ENCODE data around the gene USHBP1. TPM values are rescaled to one million over a fixed set of nuclear protein-coding genes. Genes with fewer than 3 reads are reported as not detected.

USHBP1 gene
- total and polyA plus RNA-seq, 2 of the 13 experiments (the other 11 are each of a cell fraction or from before 2014, with no cell fraction given) = 0.15 to 1.5 TPM

DNA sequence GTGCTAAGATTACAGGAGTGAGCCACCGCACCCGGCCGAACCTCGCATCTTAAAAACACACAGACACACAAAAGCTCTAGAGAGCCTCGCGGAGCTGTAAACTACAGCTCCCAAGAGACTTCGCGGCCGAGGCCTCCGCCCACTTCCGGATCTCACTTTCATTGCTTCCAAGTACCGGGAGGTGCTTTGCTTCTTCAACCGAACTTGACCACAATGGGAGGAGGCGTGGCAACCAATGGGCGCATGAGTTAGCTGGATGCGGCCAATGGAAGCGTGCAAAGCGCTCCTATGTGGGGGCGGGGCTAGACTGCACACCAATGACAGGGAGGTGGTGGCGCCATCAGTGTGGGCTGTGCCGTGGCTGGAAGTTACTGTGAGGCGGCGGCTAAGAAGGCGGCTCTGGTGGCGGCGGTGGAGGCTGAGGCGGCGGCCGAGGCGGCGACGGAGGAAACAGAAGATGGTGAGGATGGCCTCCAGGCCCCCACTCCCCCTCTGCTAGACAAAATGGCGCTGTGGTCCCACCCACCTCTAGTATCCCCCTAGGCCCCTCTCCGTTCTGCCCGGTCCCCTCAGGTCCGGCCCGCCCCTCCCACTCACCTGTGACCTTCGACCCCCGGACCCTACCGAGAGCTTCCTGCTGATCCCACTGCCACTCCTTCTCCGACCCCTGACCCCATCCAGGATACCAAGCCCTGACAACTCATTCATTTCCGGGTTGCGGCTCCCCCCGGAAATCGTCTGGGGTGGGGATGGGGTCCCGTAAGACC, 44.8 kb upstream of the USHBP1 start, which contains the start of gene DDA1 (continued):
- TF ChIP-seq, protein P1, sequence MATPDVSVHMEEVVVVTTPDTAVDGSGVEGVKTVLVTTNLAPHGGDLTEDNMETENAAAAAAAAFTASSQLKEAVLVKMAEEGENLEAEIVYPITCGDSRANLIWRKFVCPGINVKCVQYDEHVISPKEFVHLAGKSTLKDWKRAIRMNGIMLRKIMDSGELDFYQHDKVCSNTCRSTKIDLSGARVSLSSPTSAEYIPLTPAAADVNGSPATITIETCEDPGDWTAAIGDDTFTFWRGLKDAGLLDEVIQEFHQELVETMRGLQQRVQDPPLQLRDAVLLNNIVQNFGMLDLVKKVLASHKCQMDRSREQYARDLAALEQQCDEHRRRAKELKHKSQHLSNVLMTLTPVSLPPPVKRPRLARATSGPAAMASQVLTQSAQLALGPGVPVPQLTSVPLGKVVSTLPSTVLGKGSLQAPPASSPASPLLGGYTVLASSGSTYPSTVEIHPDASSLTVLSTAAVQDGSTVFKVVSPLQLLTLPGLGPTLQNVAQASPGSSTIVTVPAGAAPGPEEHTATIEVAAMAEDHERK (CRISPR knock-in tag; IDR thresholded peaks at IDR 0.05; ENCODE audit: low read depth) = no peak
- TF ChIP-seq, protein P2, sequence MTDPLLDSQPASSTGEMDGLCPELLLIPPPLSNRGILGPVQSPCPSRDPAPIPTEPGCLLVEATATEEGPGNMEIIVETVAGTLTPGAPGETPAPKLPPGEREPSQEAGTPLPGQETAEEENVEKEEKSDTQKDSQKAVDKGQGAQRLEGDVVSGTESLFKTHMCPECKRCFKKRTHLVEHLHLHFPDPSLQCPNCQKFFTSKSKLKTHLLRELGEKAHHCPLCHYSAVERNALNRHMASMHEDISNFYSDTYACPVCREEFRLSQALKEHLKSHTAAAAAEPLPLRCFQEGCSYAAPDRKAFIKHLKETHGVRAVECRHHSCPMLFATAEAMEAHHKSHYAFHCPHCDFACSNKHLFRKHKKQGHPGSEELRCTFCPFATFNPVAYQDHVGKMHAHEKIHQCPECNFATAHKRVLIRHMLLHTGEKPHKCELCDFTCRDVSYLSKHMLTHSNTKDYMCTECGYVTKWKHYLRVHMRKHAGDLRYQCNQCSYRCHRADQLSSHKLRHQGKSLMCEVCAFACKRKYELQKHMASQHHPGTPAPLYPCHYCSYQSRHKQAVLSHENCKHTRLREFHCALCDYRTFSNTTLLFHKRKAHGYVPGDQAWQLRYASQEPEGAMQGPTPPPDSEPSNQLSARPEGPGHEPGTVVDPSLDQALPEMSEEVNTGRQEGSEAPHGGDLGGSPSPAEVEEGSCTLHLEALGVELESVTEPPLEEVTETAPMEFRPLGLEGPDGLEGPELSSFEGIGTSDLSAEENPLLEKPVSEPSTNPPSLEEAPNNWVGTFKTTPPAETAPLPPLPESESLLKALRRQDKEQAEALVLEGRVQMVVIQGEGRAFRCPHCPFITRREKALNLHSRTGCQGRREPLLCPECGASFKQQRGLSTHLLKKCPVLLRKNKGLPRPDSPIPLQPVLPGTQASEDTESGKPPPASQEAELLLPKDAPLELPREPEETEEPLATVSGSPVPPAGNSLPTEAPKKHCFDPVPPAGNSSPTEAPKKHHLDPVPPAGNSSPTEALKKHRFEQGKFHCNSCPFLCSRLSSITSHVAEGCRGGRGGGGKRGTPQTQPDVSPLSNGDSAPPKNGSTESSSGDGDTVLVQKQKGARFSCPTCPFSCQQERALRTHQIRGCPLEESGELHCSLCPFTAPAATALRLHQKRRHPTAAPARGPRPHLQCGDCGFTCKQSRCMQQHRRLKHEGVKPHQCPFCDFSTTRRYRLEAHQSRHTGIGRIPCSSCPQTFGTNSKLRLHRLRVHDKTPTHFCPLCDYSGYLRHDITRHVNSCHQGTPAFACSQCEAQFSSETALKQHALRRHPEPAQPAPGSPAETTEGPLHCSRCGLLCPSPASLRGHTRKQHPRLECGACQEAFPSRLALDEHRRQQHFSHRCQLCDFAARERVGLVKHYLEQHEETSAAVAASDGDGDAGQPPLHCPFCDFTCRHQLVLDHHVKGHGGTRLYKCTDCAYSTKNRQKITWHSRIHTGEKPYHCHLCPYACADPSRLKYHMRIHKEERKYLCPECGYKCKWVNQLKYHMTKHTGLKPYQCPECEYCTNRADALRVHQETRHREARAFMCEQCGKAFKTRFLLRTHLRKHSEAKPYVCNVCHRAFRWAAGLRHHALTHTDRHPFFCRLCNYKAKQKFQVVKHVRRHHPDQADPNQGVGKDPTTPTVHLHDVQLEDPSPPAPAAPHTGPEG (CRISPR knock-in tag; IDR thresholded peaks at IDR 0.05) = peak; percentile 62; the same call in 1 of the 2 replicates
- TF ChIP-seq, protein P3, sequence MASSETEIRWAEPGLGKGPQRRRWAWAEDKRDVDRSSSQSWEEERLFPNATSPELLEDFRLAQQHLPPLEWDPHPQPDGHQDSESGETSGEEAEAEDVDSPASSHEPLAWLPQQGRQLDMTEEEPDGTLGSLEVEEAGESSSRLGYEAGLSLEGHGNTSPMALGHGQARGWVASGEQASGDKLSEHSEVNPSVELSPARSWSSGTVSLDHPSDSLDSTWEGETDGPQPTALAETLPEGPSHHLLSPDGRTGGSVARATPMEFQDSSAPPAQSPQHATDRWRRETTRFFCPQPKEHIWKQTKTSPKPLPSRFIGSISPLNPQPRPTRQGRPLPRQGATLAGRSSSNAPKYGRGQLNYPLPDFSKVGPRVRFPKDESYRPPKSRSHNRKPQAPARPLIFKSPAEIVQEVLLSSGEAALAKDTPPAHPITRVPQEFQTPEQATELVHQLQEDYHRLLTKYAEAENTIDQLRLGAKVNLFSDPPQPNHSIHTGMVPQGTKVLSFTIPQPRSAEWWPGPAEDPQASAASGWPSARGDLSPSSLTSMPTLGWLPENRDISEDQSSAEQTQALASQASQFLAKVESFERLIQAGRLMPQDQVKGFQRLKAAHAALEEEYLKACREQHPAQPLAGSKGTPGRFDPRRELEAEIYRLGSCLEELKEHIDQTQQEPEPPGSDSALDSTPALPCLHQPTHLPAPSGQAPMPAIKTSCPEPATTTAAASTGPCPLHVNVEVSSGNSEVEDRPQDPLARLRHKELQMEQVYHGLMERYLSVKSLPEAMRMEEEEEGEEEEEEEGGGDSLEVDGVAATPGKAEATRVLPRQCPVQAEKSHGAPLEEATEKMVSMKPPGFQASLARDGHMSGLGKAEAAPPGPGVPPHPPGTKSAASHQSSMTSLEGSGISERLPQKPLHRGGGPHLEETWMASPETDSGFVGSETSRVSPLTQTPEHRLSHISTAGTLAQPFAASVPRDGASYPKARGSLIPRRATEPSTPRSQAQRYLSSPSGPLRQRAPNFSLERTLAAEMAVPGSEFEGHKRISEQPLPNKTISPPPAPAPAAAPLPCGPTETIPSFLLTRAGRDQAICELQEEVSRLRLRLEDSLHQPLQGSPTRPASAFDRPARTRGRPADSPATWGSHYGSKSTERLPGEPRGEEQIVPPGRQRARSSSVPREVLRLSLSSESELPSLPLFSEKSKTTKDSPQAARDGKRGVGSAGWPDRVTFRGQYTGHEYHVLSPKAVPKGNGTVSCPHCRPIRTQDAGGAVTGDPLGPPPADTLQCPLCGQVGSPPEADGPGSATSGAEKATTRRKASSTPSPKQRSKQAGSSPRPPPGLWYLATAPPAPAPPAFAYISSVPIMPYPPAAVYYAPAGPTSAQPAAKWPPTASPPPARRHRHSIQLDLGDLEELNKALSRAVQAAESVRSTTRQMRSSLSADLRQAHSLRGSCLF (CRISPR knock-in tag; IDR thresholded peaks at IDR 0.05; ENCODE audit: borderline replicate concordance) = no peak
- TF ChIP-seq, protein P4, sequence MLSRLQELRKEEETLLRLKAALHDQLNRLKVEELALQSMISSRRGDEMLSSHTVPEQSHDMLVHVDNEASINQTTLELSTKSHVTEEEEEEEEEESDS (CRISPR knock-in tag; IDR thresholded peaks at IDR 0.05; ENCODE audit: borderline replicate concordance) = no peak
- TF ChIP-seq ZNF331 (CRISPR knock-in tag; IDR thresholded peaks at IDR 0.05) (no peak; the same call in 1 of the 2 replicates), GABPA (IDR thresholded peaks at IDR 0.05; ENCODE audit: low read depth, low read length) (peak; percentile 80), GABPA (CRISPR knock-in tag; IDR thresholded peaks at IDR 0.05; ENCODE audit: low read depth) (peak; percentile 94), ZNF674 (CRISPR knock-in tag; IDR thresholded peaks at IDR 0.05; ENCODE audit: low read depth) (no peak), ZNF556 (CRISPR knock-in tag; IDR thresholded peaks at IDR 0.05; ENCODE audit: borderline replicate concordance) (no peak), ZNF510 (CRISPR knock-in tag; IDR thresholded peaks at IDR 0.05; ENCODE audit: low read depth) (no peak), ZNF598 (CRISPR knock-in tag; IDR thresholded peaks at IDR 0.05; ENCODE audit: borderline replicate concordance) (no peak)
- TF ChIP-seq, protein P5, sequence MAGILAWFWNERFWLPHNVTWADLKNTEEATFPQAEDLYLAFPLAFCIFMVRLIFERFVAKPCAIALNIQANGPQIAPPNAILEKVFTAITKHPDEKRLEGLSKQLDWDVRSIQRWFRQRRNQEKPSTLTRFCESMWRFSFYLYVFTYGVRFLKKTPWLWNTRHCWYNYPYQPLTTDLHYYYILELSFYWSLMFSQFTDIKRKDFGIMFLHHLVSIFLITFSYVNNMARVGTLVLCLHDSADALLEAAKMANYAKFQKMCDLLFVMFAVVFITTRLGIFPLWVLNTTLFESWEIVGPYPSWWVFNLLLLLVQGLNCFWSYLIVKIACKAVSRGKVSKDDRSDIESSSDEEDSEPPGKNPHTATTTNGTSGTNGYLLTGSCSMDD (CRISPR knock-in tag; IDR thresholded peaks at IDR 0.05) = no peak

All from HepG2 (cell line).